Middle frontal gyrus (tissue), 1 donor: ENCODE data around the gene LAMB4.

Source experiments
- DNase-seq: peaks from one replicate; pipeline ENCODE4 v3.0.0-alpha.2; 2015; ENCODE audit warnings: low spot score; ENCODE audit errors: extremely low spot score

The LAMB4 gene

DNA sequence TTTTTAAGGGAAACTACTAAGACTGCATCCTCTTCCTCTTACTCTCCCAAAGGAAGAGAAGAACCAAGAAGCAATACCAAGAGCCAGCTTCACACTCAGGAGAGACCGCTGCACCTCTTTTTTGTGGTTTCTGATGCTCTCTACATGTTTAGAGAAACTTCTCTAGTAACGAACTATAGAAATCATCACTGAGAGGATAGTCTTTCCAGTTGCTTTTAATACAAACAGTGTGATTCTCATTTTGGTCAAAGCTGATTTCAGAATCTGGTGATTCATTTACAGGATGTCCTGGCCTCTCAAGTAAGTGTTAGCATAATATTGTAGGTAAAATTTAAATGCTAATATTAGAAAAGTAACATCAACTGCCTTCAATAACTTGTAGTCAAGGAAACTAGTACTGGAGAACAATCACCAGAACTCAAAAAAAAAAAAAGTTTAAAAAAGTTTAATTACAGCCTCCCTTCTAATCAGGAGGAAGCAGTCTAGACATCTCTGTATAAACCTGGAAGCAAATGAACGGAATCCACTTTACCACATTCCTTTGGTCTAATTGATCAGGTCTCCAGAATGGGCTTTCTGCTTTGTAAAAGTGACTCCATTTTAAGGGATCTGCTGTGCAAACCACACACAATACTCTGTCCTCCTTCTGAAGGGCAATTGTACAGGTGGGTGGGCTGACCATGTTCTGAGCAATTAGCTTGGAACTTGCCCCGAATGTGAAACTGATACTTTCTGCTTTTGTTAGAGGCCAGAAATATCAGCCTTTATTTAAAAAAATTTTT, 130.2 kb downstream of the LAMB4 start:
- DNase-seq, result no peak

DNA sequence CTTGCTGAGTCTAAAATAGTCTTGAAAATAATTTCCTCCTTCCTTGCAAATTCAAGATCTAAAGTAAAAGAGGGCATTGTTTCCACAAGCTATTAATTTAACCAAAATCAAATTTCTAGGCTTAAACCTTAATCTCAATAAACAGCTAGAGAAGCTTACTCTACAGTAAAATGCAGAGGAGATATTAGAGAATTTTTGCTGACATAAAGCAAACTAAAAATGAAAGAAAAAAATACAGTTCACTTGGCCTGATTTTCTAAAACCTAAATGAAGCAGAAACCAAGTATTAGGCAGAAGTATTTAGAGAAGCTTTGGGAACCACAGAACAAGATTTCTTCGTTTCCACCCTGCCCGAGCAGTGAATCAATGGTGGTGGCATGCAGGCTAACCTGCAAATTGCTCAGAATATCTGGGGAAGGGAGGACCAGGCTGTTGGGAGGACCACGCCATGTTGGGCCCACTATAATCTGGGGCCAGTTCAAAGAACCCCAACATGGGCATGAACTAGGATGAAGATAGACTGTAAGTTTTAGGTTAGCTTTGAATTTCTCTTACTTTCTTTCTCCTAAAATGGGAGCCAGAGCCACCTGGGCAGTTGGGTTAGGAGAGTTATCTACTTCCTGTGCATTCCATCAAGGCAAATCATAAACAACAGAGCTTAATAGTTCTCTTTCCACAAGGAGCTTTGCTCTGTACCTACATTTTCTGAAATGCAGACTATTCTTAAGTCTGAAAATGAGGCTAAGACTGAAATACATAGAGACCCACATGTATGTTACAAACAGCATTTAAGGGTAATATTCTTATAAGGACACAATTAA, 131.3 kb downstream of the LAMB4 start:
- no peak for DNase-seq

DNA sequence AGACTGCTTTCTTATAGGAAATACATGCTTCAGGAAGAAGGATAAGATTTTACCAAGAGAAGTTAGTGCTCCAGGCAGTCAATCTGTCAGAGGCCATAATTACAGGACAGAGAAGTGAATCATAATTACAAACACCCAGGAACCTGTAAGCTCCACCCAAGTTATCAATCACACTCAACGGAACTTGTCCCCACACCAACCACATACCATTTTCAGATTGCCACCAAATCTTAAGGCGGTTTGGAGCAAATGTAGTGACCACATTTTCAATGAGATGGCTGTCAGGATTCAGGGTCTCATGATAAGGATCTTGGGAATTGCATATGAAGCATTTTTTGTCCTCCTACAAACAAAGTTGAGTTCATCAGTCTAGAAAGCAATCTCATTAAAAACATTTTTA, 132.0 kb downstream of the LAMB4 start:
- DNase-seq, result no peak

DNA sequence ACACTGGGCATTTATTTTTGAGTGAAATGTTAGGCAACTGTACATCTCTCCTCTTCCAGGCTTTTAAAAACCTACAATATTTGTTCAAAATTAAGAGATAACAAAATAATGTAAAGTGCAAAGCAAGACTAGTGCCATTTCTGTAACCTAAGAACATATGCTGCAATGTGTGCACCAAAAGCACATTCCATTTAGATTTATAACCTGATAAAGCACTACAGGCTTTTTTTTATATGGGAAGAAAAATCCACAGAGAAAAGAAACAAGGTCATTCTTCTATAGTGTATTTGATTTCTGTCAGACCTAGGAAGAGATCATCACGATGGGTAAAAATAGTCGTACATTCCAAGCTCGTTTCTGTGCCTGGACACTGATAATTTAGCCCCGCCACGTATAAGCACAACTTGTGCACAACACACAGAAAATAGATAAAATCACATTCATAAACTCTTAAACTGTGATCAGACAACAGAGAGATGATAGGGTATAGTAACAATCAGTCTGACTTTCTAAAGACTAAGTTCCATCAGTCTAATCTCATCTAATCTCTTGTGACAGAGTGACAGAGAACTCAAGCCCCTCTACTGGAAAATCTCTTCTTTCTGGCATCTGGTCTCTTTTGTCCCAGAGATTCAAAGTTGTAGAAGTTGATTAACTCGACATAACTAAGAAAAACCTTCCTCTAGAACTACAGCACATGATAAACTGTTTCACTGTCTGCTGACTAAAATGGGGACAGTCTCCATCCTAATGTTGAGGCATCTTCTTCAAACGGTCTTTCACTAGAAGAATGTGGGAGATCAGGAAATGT, 133.9 kb downstream of the LAMB4 start:
- DNase-seq, result no peak

DNA sequence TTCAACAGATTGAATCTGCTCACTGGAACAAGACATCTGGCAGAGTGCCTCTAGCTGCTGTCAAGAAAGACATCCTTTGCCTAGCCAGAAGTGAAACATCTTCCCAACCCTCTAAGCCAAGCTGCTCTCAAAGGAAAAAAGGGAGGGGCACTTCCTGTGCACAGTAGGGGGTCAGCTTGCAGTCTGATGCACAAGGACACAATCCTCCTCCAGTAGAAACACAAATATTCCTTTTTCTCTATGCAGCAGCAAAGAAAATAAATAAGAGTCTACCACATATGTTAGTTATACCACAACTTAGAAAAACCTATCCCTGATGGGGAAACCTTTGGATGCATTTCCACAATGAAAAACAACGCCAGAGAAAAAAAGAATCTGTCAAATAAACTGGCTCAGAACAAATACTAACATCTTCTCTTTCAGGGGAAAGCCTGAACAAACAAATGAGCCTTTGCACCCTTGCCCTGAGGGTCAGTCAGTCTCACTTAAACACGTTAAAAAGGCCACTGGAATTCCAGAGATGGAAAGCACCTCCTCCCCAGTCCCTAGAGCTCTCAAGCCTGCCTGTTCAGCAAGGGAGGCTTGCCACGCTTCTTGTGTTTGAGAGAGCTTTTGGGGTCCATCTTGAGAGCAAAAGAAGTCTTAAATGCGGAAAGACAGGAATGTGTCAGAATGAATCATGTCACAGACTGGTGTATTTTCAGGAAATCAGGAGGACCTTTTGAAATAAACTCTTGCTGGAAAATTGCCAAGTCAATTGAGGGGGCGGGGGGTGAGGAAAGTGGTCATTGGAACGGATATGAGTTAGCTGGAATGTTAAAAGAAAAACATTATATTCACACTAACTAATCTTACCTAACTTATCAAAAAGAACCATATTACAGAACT, 134.7 kb downstream of the LAMB4 start:
- DNase-seq, result no peak

DNA sequence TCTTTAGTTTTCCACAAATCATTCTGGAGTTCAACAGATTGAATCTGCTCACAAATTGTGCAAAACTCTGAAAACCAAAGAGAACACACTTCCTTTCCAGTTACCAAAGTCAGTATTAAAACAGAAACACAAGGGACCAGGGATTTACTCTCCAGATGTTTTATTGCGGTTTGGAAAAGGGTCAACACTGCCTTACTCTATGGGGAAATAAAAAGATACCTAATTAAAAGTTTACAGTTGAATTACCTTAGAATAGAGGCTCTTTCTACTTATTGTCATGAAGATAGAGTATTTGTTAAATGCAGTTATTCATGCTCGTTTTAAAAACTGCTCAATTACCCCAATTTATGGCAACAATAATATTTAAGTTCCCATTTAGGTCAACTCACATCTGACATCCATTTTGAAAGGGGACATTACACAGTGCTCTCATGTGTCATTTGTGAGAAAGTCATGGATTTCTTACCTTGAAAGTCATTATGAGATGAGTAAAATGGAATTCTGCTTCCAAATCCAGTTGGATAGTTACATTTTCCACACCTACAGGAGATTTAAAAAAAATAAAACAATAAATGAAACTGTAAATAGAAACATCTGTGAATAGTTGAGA, 135.6 kb downstream of the LAMB4 start:
- DNase-seq, result no peak

DNA sequence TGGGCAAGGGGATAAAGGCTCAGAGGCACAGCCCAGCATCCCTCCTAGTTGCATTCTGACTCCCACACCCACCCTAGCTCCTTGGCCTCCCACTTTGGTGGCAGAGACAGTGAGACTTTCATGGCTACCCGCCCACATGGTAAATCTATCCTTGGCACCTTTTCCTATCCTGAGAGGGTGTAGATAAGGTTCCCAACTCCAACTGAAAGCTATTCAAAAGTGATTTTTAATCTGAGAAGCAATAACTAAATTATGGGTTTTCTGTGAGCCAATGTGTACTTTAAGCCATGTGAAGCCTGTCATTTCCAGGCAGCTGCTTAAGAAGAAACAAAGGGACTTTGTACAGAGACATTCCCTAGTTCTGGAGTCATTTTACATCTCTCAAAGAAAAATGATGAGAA, 136.3 kb downstream of the LAMB4 start:
- no peak for DNase-seq

DNA sequence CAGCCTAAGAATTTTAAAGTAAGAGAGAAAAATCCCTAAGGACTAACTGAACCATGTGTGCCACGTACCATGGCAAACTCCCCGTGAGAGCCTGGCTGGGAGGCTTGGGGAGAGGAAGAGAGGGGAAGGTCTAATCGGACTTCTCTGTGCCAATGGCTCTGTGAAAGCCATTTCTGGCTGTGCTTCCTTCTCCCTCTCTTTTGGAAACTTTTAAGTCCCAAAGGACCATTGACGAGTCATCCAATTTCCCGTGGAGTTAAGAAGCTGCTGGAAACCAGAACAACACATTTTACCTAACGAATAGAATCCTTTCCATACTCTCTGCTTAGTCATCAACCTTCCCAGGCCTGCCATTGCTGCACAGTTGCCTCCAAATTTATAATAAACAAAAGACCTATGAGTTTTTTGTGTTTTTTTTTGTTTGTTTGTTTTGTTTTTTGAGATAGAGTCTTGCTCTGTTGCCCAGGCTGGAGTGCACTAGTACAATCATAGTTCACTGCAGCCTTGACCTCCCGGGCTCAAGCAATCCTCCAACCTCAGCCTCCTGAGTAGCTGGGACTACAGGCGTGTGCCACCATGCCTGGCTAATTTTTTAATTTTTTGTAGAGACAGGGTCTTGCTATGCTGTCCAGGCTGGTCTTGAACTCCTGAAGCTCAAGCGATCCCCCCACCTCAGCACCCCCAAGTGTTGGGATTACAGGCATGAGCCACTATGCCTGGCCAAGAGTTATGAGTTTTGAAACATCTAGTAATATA, 140.4 kb downstream of the LAMB4 start:
- no peak for DNase-seq

DNA sequence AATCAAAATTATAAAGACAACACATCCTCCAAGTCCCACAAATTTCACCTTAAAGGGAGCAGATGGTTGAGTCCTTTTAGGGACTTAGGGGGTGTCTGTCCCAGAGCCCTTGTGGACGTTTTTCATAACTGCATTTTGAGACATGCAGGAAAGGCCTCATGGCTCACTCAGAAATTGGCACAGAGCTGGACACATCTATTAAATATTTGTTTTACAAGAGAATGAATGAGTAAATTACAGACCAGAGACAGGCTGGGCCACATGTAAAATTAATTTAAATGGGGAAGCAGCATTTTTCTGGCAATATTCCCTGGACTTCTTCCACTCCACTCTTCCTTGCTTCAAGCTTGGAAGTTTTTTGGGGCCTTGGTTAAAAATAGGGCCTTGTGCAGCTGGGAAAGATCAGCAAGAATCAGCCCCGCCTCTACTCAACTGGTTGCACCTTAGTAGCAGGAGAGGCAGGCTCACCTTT, 147.2 kb downstream of the LAMB4 start:
- no peak for DNase-seq

DNA sequence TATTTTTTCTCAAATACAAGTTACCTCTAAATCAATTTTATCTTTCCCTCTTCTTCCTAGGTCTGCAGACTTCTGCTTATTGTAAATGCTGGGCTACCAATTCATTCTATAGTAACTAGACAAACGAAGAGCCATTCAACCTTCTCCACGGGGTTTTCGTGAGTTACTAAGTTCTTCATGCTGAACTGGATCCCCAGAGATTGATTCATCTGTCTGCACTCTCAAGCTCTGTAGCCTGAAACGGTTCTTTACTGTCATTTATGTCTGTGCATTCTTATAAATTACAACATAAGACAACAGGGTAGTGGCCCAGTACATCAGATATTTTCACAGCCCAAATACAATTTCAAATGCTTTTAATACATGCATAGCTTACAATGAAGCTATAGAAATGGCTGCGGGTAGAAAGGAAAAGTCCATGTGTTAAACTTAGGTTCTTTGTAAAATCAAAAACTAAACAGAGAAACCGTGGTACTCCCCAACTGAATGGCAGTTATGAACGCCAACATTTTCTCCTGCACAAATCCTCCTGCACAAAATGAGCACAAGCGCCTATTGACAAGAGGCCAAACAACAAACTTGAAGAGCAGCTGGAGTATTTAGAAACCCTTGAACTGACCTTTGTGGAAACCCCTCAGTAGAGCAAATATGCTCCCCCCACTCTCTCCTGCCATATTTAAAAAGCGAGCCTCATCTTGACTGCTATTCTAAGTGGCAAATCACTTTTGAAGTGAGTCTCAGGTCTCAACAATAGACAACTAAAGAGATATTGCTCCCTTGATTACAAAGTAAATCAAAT, 147.9 kb downstream of the LAMB4 start:
- DNase-seq, result no peak

DNA sequence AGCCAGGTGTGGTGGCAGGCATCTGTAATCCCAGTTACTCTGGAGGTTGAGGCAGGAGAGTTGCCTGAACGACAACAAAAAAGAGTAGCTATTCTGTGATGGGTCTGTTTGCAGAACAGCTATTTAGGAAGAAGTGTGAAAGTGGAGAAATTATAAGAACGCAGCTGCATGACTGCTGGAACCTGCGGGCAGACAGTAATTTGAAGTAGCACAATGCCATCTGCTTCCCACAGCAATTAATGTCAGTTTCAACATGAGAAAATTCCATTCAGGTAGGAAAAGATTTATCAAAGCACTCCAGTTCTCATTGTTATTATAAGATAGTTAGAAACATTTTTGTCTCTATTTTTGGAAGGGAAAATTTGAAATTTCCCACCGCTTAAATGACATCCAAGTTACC, 148.7 kb downstream of the LAMB4 start:
- DNase-seq, result no peak

DNA sequence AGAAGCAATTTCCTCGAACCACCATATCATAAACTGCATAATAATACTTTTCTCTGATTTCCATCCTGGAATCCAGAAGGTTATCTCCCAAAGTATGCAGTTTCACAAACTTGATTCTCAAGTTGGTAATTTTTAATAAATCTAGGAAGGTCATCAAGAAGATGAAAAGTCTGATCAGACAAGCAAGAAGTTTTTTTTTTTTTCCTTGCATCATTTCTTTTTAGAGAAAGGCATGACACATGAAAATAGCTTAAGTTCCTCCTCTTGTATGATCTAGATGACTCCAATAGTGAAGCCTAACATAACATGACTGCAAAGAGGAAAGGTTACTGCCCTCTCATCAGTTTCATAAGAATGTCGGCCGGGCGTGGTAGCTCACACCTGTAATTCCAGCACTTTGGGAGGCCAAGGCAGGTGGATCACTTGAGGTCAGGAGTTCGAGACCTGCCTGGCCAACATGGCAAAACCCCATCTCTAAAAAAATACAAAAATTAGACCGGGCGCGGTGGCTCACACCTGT, 149.4 kb downstream of the LAMB4 start:
- no peak for DNase-seq

DNA sequence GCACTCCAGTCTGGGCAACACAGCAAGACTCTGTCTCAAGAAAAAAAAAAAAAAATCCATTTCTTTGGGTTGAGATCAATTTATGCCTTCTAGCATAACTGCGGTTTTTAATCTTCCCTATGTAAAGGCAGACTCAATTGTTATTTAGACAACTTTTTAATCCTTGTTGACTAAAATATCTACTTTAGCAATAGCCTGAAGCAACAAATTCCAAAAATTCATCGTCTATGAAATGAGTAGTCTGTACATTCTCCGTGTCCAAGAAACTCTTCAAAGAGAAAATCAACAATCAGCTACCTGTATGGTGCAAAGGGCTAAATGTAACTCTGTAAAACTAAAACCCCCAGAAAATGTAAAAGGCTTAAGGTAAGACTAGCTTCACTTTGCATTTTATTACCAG, 150.0 kb downstream of the LAMB4 start:
- no peak for DNase-seq

DNA sequence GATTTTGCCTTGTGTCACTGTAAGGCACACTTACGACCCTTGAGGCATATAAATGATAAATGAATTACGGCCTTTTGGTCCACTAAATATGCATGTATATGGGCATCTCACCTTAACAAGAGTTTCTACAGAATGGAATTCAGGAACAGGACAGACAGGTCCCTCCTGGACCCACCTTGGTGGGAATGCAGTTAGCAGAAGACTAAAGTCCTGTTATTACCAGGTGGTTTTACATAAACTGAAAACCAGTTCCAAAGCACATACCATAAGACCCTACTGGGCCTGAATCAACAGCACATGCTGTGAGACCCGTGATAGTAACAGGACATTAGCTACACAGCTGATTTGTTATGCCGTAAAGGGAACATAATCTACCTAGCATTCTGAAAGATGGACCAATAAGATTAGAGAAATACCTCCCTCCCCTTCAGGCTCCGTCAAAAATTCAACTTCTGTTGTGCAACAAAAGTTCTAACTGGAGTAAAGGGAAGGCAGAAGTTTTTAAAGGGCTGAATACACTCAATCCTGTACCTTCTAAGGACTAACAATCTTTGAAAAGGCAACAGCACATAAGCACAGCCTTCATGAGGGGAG, 151.2 kb downstream of the LAMB4 start:
- no peak for DNase-seq

DNA sequence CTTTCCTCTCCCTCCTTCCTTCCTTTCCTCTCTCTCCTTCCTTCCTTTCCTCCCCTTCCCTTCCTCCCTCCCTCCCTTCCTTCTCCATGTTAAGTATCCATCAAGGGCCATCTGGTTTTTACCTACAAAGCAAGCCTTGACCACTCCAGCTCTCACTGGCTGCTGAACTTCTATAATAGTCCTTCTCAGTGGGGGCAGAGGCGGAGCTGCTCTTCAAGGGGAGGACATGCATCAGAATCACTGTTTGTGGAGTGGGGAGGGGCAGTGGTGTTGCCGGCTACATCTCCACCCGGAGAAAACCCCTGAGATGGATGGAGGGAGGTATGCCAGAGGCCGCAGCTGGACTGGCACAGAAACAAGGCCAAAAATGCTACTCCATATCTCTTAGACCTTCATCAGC, 153.1 kb downstream of the LAMB4 start:
- DNase-seq, result no peak

DNA sequence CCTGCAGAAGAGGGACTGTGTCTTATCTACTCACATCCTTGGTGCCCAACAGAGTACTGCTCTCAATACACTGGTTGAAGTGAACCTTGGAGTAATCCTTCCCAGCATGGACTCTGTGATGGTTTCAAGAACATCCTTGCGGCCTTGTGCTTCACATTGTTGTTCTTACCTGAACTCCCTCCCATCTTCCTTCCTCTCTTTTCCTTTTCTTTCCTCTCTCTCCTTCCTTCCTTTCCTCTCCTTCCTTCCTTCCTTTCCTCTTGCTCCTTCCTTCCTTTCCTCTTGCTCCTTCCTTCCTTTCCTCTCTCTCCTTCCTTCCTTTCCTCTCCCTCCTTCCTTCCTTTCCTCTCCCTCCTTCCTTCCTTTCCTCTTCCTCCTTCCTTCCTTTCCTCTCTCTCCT, 153.5 kb downstream of the LAMB4 start:
- no peak for DNase-seq

DNA sequence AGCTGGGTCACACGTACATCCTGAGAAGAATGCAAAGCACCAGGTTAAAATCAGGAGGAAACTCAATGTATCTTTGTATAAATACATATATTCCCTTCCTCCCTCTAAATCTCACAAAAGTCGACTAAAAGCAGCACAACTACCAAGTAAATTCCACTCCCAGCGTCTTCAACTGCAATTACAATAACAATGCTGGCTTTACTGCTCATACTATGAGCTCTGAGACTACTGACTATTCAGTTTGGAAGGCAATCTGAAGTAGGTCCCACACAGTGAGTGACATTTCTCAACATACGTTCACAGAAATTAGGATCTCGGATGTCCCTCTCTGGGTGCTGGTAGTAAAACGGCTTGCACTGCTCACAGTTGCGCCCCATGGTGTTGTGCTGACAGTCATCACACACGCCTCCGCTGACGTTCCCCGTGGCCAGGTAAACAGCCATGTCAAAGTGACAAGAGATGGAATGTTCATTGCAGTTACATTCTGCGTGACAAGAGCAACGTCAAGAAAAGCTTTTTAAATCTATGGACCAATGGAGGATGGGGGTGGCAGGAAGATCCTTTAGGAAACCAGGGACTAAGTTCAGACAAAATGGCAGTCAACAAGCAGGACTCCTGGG, 154.7 kb downstream of the LAMB4 start:
- DNase-seq, result no peak

DNA sequence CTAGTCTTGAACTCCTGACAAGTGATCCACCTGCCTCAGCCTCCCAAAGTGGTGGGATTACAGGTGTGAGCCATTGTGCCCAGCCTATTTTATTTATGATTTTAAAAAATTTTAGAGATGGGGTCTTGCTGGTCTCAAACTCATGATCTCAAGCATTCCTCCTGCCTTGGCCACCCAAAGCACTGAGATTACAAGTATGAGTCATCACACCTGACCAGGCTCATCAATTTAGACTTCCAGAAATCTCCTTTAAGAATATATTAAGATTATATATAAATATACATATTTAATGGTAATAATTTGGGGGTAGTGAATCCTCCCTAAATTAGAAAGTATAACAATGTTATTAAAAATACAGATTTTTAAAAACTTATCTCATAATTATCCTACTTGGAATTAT, 156.3 kb downstream of the LAMB4 start:
- no peak for DNase-seq
